GM15510 (cell line): Measurements from ENCODE around the gene TRMT112.

Experiments
- POLR2A ChIP-seq: IDR thresholded peaks from 3 replicates; pipeline ENCODE4 v1.6.1; 2011; ENCODE audit warnings: borderline replicate concordance; ENCODE audit not compliant: insufficient read length; ENCODE audit errors: extremely low read depth

The TRMT112 gene

DNA sequence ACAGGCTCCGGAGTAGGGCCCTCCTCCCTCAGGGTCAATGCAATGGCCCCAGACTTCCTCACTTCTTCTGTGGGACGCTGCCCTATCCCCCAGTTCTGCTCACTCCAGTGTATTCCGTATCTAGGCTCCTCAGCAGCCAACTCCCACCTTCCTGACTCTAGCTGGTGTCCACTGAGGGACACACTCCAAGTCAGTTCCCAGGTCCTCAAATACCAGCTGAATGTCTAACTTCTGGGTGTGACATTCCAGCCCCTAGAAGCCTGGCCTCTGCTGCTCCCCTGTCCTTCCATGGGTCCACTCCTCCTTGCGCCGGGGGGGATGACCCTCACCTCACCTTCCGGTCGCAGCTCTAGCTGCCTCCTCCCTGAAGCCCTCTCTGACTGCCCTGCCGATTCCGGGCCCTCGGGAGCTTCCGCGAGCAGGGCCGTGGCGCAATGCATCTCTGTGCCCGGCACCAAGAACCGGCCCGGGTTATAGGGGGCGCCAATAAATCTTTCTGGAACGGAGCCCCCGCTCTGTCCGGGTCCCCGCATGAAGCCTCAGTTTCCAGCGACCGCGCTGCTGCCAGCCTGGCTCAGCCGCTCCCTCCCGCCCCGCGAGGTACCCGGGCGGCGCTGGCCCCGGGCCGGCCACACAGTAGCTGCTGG is 48.3 kb downstream of the TRMT112 start:
- TF ChIP-seq POLR2A, result no peak

DNA sequence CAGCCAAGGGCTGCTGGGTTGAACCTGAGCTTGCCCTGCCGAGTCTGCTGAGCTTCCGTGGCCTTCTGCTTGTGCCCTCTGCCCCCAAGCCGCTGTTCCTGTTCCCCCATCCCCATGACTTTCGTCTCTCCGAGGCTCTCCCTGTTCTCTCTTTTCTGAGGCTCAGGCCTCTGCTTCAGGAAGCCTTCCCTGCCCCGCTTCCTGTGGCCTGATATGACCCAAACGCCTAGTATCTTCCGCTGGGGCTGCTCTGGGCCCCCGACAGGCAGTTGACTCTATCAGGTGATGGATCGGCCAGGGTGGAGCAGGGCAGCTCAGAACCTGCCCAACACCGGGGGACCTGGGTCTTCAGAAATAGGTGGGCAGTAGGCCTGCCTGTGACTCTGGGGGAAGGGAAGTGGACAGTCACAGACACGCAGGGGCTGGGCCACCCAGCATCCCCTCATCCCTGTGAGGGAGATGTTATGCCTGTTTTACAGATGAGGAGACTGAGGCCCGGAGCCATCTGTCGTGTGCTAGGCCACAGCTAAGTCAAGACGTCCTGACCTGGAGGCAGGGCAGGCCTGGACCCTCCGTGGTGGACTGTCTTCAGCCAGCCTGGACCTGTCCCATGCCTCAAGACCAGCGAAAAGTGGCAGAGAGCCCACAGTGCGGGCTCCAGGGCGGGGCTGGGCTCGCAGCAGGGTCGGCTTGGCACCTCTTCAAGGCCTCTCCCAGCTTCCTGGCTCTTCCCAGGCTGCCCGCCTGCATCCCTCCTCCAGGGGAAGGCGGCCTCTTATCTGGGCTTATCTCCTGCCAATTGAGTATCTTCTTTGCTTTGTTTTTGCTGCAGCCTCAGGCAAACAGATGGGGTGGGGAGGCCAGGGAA is 49.1 kb downstream of the TRMT112 start:
- no peak for TF ChIP-seq POLR2A

DNA sequence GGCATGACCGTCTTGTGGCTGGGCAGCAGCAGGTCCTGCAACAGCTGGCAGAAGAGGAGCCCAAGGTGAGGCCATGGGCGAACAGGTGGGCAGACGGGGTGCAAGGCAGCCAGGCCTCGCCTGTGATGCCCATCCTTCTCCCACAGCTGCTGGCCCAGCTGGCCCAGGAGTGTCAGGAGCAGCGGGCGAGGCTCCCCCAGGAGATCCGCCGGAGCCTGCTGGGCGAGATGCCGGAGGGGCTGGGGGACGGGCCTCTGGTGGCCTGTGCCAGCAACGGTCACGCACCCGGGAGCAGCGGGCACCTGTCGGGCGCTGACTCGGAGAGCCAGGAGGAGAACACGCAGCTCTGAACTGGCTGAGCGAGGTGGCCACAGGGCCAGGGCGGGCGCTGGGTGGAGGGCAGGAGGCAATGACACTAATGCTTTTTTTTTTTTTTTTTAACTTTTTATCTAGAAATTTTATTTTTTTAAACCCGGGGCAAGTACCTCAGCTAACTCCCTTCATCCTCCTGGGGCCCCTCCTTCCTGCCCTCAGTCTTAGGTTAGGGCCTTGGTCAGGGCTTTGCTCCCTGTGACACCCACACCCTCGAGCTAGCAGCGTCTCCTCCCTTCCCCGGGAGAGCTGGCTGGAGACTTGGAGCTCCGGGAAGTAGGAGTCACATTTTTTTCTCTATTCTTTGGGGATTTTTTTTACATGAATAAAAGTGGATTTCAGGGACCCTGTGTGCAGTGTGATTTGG is 50.0 kb downstream of the TRMT112 start:
- TF ChIP-seq POLR2A, result no peak
